ENCODE measurements around the gene DLX4.

Gene DLX4

GRCh38 chr17:49975531-49975930 lies 6.5 kb downstream of the DLX4 start:
- H3K4me3 ChIP-seq (ENCODE audit: low read depth, low read length), result no peak overlapping the region
- H3K27me3 ChIP-seq (ENCODE audit: control insufficient read depth, insufficient read depth, low read length), result no peaks in the 10 kb centered on the region
- TF ChIP-seq CTCF (IDR thresholded peaks at IDR 0.05), result no peak
- no peak overlapping the region for H3K9ac ChIP-seq
- H3K36me3 ChIP-seq (ENCODE audit: control insufficient read depth, insufficient read depth, low read length), result no peaks in the 10 kb centered on the region
- no peak overlapping the region for H2AFZ ChIP-seq
- no peaks in the 10 kb centered on the region for H3K4me1 ChIP-seq
- no peaks in the 10 kb centered on the region for H3K9me3 ChIP-seq (ENCODE audit: control insufficient read depth, low read length)
- no peaks in the 10 kb centered on the region for H3K79me2 ChIP-seq
- H3K27ac ChIP-seq, result no peak overlapping the region
- H3K4me2 ChIP-seq (ENCODE audit: low read length), result no peak overlapping the region

DNA sequence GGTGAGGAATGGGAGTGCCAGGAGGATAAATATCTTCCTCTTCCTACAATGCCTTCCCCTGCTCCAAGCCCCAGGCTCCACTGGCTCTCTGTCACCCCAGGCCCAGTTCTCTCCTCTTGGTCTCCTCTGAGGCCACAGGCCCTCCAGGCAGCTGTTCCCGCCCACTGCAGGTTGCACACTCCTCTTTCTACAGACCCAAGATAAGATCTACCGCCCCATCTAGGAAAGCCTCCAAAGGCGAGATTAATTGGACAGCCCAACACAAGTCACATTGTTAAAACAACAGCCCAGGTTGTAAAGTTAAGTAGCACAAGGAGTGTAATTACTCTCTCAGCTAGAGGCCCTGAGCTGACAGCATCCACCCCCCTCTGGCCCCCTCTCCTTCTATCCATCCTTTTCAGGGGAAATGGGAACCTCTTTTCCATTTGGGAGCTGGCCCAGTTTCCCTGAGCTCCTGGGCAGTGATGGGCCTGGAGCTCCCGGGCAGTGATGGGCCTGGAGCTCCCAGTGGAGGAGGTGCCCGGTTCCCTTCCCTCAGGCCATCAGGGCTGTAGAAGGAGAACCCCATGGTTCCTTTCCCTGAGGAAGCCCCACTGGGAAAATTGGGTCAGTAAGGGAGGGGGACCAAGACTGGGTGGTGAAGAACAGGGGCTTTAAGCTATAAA lies 7.3 kb downstream of the DLX4 start:
- Histone ChIP-seq H3K4me1 (no peaks in the 10 kb centered on the region), H3K9me3 (ENCODE audit: control insufficient read depth, low read length) (no peaks in the 10 kb centered on the region), H3K27ac (no peak overlapping the region), H3K4me2 (ENCODE audit: low read length) (no peak overlapping the region), H3K9ac (no peak overlapping the region), H2AFZ (no peak overlapping the region), H3K79me2 (no peaks in the 10 kb centered on the region), H3K36me3 (ENCODE audit: control insufficient read depth, insufficient read depth, low read length) (no peaks in the 10 kb centered on the region), H3K4me3 (ENCODE audit: low read depth, low read length) (no peak overlapping the region), H3K27me3 (ENCODE audit: control insufficient read depth, insufficient read depth, low read length) (no peaks in the 10 kb centered on the region)
- no peak for TF ChIP-seq CTCF (IDR thresholded peaks at IDR 0.05)

GRCh38 chr17:49976828-49977202 lies 7.8 kb downstream of the DLX4 start:
- TF ChIP-seq CTCF (IDR thresholded peaks at IDR 0.05), result no peak
- H3K36me3 ChIP-seq (ENCODE audit: control insufficient read depth, insufficient read depth, low read length), result no peaks in the 10 kb centered on the region
- H3K27ac ChIP-seq, result no peak overlapping the region
- H2AFZ ChIP-seq, result no peak overlapping the region
- H3K79me2 ChIP-seq, result no peaks in the 10 kb centered on the region
- H3K4me2 ChIP-seq (ENCODE audit: low read length), result no peak overlapping the region
- no peaks in the 10 kb centered on the region for H3K9me3 ChIP-seq (ENCODE audit: control insufficient read depth, low read length)
- H3K4me3 ChIP-seq (ENCODE audit: low read depth, low read length), result no peak overlapping the region
- no peaks in the 10 kb centered on the region for H3K27me3 ChIP-seq (ENCODE audit: control insufficient read depth, insufficient read depth, low read length)
- no peaks in the 10 kb centered on the region for H3K4me1 ChIP-seq
- no peak overlapping the region for H3K9ac ChIP-seq

DNA sequence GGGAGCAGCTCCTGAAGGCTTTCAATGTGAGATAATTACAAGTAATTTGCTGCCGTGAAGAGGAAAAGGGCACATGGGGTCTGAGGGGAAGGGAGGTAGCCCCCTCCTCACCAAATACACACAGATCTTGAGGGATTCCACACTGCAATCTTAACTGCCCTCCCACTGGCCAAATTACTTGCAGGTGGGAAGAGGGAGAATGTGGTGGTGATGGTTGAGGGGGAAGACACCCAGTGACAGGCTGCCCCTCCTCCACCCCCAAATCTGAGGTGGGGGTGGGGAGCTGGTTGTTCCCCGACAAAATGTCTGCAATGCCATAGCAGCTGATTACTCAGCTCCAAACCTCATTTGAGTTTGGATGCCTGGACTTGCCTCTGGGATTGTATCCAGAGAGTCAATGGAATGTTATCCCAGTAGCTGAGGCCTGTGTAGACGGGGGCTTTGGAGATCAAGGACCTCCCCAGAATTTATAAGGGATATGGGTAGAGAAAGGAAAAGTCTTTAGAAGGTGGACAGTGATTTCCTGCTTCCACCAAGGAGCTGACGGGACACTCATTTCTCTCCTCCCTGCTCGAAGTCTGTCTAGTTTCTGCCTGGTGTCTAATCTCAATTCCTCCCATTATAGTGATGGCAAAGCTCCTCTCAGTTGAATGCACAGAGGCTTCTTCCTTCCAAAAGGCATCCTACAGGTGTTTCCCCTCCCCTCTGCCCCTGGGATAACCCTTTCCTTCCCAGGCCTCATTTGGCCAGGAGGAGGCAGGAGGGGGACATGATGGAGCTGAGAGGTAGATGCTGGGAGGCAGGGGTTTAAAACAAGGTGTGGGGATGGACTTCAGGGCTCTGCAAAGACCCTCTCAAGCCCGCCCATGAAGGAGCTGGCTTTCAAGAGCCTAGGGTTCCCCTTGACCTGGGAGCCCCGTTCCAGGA lies 8.7 kb downstream of the DLX4 start:
- Histone ChIP-seq H3K9ac (no peak overlapping the region), H3K4me2 (ENCODE audit: low read length) (no peak overlapping the region), H2AFZ (no peak overlapping the region), H3K36me3 (ENCODE audit: control insufficient read depth, insufficient read depth, low read length) (no peaks in the 10 kb centered on the region), H3K79me2 (no peaks in the 10 kb centered on the region), H3K4me1 (no peaks in the 10 kb centered on the region), H3K27me3 (ENCODE audit: control insufficient read depth, insufficient read depth, low read length) (no peaks in the 10 kb centered on the region), H3K4me3 (ENCODE audit: low read depth, low read length) (no peak overlapping the region), H3K9me3 (ENCODE audit: control insufficient read depth, low read length) (no peaks in the 10 kb centered on the region), H3K27ac (no peak overlapping the region)
- no peak for TF ChIP-seq CTCF (IDR thresholded peaks at IDR 0.05)
